ENCODE results near the gene S100A7A.

DNA sequence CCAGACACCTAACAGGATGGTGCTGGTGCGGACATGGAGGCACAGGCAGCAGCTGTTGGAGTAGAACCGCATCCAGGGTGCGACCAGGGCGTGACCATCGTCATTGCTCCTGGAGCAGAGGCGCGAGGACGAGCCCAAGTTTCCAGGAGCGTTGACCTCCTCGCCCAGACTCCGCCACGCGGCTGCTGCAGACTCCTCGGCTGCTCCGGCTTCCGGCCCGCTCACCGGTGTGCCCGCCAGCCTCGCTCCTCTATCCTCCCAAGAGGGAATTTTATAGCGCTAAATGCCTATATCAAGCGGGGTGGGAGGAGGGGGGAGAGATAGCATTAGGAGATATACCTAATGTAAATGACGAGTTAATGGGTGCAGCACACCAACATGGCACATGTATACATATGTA, 35.6 kb upstream of the S100A7A start:
- TF ChIP-seq, protein P1, sequence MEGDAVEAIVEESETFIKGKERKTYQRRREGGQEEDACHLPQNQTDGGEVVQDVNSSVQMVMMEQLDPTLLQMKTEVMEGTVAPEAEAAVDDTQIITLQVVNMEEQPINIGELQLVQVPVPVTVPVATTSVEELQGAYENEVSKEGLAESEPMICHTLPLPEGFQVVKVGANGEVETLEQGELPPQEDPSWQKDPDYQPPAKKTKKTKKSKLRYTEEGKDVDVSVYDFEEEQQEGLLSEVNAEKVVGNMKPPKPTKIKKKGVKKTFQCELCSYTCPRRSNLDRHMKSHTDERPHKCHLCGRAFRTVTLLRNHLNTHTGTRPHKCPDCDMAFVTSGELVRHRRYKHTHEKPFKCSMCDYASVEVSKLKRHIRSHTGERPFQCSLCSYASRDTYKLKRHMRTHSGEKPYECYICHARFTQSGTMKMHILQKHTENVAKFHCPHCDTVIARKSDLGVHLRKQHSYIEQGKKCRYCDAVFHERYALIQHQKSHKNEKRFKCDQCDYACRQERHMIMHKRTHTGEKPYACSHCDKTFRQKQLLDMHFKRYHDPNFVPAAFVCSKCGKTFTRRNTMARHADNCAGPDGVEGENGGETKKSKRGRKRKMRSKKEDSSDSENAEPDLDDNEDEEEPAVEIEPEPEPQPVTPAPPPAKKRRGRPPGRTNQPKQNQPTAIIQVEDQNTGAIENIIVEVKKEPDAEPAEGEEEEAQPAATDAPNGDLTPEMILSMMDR (IDR thresholded peaks at IDR 0.05) = no peak
- TF ChIP-seq POLR2A (IDR thresholded peaks at IDR 0.05) = no peak

Measured in Peyer's patch (tissue), 4 donors.